NOMO-1 treated with DMSO at 0.1 percent for 48 hours (cell line): Measurements from ENCODE around the gene EEF1AKMT1.

ENCODE experiments used
- DNase-seq: peaks from one replicate; lab custom pipeline; 2025; ENCODE audit not compliant: unreplicated experiment; lab: John Stamatoyannopoulos, UW

The EEF1AKMT1 gene

GRCh38 chr13:20773194-20774080 lies at the start of gene EEF1AKMT1:
Gene EEF1AKMT1 (minus strand): TSS chr13:20773961. CDS start chr13:20757598, 16,363 bp downstream.
- DNase-seq = peak; percentile 96

- DNase-seq = no peak
These were observed 49.3 kb upstream of the EEF1AKMT1 start for GRCh38 chr13:20823071-20823470.

- DNase-seq = no peak
These were observed 48.6 kb upstream of the EEF1AKMT1 start for GRCh38 chr13:20822406-20822805.

GRCh38 chr13:20819715-20820114 lies 46.0 kb upstream of the EEF1AKMT1 start:
- no peak for DNase-seq

GRCh38 chr13:20815464-20815863 lies 41.7 kb upstream of the EEF1AKMT1 start:
- DNase-seq = no peak

- DNase-seq = no peak
These were observed 40.6 kb upstream of the EEF1AKMT1 start for GRCh38 chr13:20814224-20814910.

GRCh38 chr13:20812890-20813289 lies 39.1 kb upstream of the EEF1AKMT1 start:
- DNase-seq = no peak

GRCh38 chr13:20810808-20811207 lies 37.0 kb upstream of the EEF1AKMT1 start:
- DNase-seq = no peak

- no peak for DNase-seq
These were observed 35.1 kb upstream of the EEF1AKMT1 start for GRCh38 chr13:20808874-20809273.

GRCh38 chr13:20803180-20803965 lies 29.6 kb upstream of the EEF1AKMT1 start:
- DNase-seq = no peak

- peak; percentile 22 for DNase-seq
These were observed 27.9 kb upstream of the EEF1AKMT1 start for GRCh38 chr13:20801707-20802106.

- DNase-seq = no peak
These were observed 26.1 kb upstream of the EEF1AKMT1 start for GRCh38 chr13:20799726-20800416.

- peak; percentile 97 for DNase-seq
These were observed 24.3 kb upstream of the EEF1AKMT1 start for GRCh38 chr13:20798027-20798426.

GRCh38 chr13:20796791-20797508 lies 23.2 kb upstream of the EEF1AKMT1 start:
- DNase-seq = peak; percentile 56

GRCh38 chr13:20789665-20790064 lies 15.9 kb upstream of the EEF1AKMT1 start:
- no peak for DNase-seq

- no peak for DNase-seq
These were observed 14.6 kb upstream of the EEF1AKMT1 start for GRCh38 chr13:20788312-20788711.

- DNase-seq = no peak
These were observed 13.4 kb upstream of the EEF1AKMT1 start for GRCh38 chr13:20787180-20787579.

GRCh38 chr13:20782116-20782708 lies 8.5 kb upstream of the EEF1AKMT1 start:
- no peak for DNase-seq

GRCh38 chr13:20780317-20780716 lies 6.6 kb upstream of the EEF1AKMT1 start:
- DNase-seq = no peak

GRCh38 chr13:20779405-20779804 lies 5.6 kb upstream of the EEF1AKMT1 start:
- no peak for DNase-seq
